Measurements from ENCODE around the gene ZBTB26.
A peak's percentile ranks its signal among the peaks of the same experiment; 100 is the strongest.
"Not testable (repeated sequence)": the region's sequence is repeated elsewhere in the genome, so short reads cannot be mapped to it uniquely, and the experiment has no call there.

ZBTB26 gene

GRCh38 chr9:122929796-122930354 is 1.4 kb downstream of the ZBTB26 start:
- DNase-seq (ENCODE audit: low spot score): no peak

- no peak for DNase-seq (ENCODE audit: low spot score)
Measured at GRCh38 chr9:122923947-122924346, 7.4 kb downstream of the ZBTB26 start.

DNA sequence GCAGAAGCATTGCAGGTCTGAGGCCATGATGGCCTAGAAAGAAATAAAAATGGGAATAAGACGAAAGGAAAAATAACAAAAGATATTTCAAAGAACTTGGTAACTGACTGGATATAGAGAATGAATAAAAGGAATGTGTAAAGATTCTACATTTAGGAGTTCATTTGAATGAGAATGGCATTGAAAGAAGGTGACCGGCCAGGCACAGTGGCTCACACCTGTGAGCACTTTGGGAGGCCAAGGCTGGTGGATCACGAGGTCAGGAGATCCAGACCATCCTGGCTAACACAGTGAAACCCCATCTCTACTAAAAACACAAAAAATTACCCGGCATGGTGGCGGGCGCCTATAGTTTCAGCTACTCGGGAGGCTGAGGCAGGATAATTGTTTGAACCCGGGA is 8.6 kb downstream of the ZBTB26 start:
- no peak for DNase-seq (ENCODE audit: low spot score)

- no peak for DNase-seq (ENCODE audit: low spot score)
Measured at GRCh38 chr9:122918310-122918709, 13.0 kb downstream of the ZBTB26 start.

- DNase-seq (ENCODE audit: low spot score): peak; percentile 74
Measured at GRCh38 chr9:122912964-122913673, 18.2 kb downstream of the ZBTB26 start, which contains the start of gene ZBTB6. ZBTB6 (minus strand) TSS chr9:122913323; CDS start chr9:122912072, 1,251 bp downstream.

GRCh38 chr9:122912671-122912963 is 18.7 kb downstream of the ZBTB26 start:
- no peak for DNase-seq (ENCODE audit: low spot score)

DNA sequence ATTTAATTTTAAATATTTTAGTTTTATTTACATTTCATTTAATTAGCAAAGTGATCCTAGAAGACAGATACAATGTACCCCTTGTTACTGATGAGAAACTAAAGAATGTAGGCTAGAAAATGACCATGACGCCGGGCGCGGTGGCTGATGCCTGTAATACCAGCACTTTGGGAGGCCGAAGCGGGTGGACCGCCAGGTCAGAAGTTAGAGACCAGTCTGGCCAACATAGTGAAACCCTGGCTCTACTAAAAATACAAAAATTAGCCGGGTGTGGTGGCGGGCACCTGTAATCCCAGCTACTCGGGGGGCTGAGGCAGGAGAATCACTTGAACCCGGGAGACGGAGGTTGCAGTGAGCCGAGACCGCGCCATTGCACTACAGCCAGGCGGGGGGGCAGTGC is 25.2 kb downstream of the ZBTB26 start:
- not testable (repeated sequence) for DNase-seq (ENCODE audit: low spot score)

DNA sequence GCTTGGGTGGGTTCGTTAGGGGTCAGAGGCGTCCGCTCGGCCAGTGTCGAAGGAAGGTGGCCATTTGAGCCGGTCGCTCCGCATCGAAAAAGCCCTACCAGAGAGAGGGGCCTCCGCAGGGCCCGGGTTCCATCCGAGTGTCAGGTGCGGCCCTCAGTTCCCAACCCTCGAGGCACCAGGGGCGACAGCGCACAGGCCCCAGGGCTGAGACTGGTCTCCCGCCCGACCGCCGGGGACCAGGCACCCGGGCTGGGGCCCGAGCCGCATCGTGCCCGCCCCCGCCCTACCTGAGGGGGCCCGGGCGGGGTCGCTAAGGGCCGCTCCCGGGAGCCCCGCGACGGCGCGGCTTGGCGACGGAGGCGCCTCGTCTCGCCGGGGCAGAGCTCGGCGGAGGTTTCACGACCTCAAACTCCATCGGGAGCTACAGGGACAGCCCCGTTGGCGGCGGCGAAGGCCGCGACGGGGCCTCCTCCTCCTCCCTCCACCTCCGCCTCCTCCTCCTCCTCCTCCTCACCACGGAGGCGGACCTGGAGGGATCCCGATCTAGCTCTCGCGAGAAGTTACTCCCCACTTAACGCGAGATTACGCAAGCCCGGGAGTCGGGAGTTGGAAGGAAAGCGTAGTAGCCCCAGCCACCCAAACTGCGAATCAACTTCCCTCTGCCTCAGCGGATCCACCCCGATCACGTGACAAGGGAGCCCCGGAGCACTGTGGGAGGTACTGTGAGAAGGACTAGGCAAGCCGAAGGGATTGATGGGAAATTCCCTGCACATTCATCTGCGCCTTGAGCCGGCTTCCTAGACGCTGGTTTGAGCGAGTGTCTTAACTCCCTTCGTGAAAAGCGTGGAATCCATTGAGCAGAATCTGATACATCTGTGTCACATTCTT is 26.2 kb downstream of the ZBTB26 start, which contains the start of gene RC3H2:
TSS of gene RC3H2 (minus strand) at position 537 of the 888 bp plus-strand sequence. CDS start 7,850 bp downstream, outside the sequence.
- peak; percentile 99 for DNase-seq (ENCODE audit: low spot score)

DNA sequence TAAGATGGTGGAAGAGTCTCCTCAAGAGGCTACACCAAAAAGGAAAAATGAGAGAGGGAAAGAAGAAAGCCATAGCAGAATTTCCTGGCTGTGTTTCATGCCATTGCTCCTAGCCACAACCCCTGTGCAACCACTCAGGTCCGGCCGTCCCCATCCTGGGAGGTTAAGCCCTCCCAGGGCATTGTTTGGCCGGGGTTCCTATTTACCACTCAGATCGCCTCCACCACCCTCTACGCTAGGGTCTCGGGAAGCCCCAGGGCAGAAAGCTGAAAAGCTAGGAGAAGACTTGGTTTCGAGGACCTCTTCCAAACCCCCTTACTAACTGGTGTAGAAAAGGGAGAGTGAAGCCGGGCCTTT is 26.9 kb downstream of the ZBTB26 start:
- peak; percentile 13 for DNase-seq (ENCODE audit: low spot score)

- peak; percentile 29 for DNase-seq (ENCODE audit: low spot score)
Measured at GRCh38 chr9:122900791-122901190, 30.5 kb downstream of the ZBTB26 start.

GRCh38 chr9:122897969-122898368 is 33.3 kb downstream of the ZBTB26 start:
- DNase-seq (ENCODE audit: low spot score): no peak

GRCh38 chr9:122888480-122888879 is 42.8 kb downstream of the ZBTB26 start:
- DNase-seq (ENCODE audit: low spot score): no peak

- no peak for DNase-seq (ENCODE audit: low spot score)
Measured at GRCh38 chr9:122883125-122883524, 48.2 kb downstream of the ZBTB26 start.

DNA sequence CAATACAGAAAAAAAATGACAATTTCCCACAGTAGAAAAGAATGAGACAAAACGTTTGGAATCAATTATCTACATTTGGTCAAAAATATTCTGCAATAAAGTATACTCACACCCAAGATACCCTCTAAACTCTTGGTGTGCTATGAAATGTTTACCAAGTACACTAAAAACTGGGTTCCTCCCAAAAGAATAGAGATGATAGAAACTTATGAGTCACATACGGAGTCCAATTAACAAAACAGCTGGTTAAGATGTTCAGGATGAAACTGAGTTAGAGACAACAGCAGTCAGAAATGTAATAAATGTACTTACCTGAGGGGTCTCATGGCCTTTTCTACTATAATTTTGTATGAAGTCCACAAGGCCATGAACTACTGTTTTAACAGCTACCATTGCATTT is 51.9 kb downstream of the ZBTB26 start:
- no peak for DNase-seq (ENCODE audit: low spot score)

GRCh38 chr9:122875523-122875922 is 55.8 kb downstream of the ZBTB26 start:
- DNase-seq (ENCODE audit: low spot score): no peak

DNA sequence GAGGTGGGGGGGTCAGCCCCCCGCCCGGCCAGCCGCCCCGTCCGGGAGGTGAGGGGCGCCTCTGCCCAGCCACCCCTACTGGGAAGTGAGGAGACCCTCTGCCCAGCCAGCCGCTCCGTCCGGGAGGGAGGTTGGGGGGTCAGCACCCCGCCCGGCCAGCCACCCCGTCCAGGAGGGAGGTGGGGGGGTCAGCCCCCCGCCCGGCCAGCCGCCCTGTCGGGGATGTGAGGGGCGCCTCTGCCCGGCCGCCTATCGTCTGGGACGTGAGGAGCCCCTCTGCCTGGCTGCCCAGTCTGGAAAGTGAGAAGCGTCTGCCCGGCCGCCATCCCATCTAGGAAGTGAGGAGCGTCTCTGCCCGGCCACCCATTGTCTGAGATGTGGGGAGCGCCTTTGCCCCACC is 64.0 kb downstream of the ZBTB26 start:
- not testable (repeated sequence) for DNase-seq (ENCODE audit: low spot score)

DNA sequence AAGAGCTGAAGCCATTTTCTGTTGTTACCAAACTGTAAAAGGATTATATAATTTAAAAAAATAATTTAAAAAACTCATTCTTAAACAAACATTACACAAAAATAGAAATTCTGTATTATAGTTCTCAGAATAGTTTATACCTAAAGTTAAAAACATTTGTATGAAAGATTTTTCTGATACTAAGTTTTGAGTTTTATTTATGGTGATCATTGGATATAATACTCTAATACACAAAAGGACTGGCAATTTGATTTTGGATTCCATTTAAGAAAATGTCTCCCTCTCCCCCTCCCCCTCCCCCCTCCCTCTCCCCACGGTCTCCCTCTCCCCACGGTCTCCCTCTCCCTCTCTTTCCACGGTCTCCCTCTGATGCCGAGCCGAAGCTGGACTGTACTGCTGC is 65.2 kb downstream of the ZBTB26 start:
- no peak for DNase-seq (ENCODE audit: low spot score)

Data from CD4-positive, alpha-beta T cell treated with Interleukin-2 at 100 ng/mL for 4 hours (primary cell).